ENCODE results near the gene MAB21L3.

- TF ChIP-seq CTCF (IDR thresholded peaks at IDR 0.05) (no peak), POLR2A (IDR thresholded peaks at IDR 0.05) (no peak)
Observed at GRCh38 chr1:116104667-116105066, 6.5 kb upstream of the MAB21L3 start.
